ENCODE measurements around the gene HEYL.
"Not testable (repeated sequence)": the region's sequence is repeated elsewhere in the genome, so short reads cannot be mapped to it uniquely, and the experiment has no call there.

Gene HEYL

GRCh38 chr1:39622427-39622826 lies 17.0 kb downstream of the HEYL start:
- H3K4me1 ChIP-seq (ENCODE audit: control insufficient read depth in 5 of 5, insufficient read depth in 5 of 5, low read length in 5 of 5) = peaks cover 6 to 31% (median 26%) of the 10 kb centered on the region in 5 donors
- no peak overlapping the region for H3K4me3 ChIP-seq (ENCODE audit: low read depth in 1 of 5, low read length in 5 of 5)
- H3K9ac ChIP-seq (ENCODE audit: low read length in 5 of 5) = no peak overlapping the region
- H3K9me3 ChIP-seq (ENCODE audit: control insufficient read depth in 5 of 5, low read length in 5 of 5) = peaks cover 0 to 3% (median 0%) of the 10 kb centered on the region in 5 donors
- no peaks in the 10 kb centered on the region for H3K36me3 ChIP-seq (ENCODE audit: control insufficient read depth in 5 of 5, insufficient read depth in 5 of 5, low read length in 5 of 5)
- no peak overlapping the region for H3K27ac ChIP-seq (ENCODE audit: low read depth, low read length)
- H3K27me3 ChIP-seq (ENCODE audit: control insufficient read depth in 5 of 5, insufficient read depth in 4 of 5, low read length in 5 of 5) = peaks cover 0 to 5% (median 0%) of the 10 kb centered on the region in 5 donors

GRCh38 chr1:39620659-39621165 lies 18.7 kb downstream of the HEYL start:
- Histone ChIP-seq H3K4me1 (ENCODE audit: control insufficient read depth in 5 of 5, insufficient read depth in 5 of 5, low read length in 5 of 5) (peaks cover 4 to 25% (median 21%) of the 10 kb centered on the region in 5 donors), H3K4me3 (ENCODE audit: low read depth in 1 of 5, low read length in 5 of 5) (no peak overlapping the region), H3K9me3 (ENCODE audit: control insufficient read depth in 5 of 5, low read length in 5 of 5) (peaks cover 0 to 3% (median 0%) of the 10 kb centered on the region in 5 donors), H3K9ac (ENCODE audit: low read length in 5 of 5) (no peak overlapping the region), H3K27me3 (ENCODE audit: control insufficient read depth in 5 of 5, insufficient read depth in 4 of 5, low read length in 5 of 5) (peaks cover 0 to 5% (median 0%) of the 10 kb centered on the region in 5 donors), H3K36me3 (ENCODE audit: control insufficient read depth in 5 of 5, insufficient read depth in 5 of 5, low read length in 5 of 5) (no peaks in the 10 kb centered on the region), H3K27ac (ENCODE audit: low read depth, low read length) (no peak overlapping the region)

DNA sequence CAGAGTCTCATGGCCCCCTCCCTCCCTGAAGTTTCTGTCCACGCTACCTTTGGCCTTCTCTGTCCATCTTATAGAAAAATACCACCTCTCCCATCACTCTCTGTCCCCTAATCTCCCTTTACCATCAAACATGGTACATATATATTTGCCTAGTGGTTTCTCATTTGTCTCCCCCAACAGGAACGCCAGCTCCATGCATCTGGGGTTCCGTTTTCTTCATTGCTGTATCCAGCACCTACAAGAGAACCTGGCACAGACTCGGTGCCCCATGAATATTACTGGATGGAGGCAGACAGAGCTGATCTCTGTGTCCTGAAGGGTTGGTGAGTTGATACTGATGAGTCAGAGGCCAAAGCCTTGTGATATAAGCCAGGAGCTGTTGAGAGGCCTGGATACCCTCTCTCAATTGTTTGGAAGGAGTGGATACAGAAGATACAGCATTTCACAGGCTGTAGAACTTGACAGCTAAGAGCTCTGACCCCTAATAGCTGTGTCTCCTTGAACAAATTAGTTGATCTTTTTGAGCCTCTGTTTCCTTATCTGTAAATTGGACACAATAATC lies 21.9 kb downstream of the HEYL start:
- H3K36me3 ChIP-seq (ENCODE audit: control insufficient read depth in 5 of 5, insufficient read depth in 5 of 5, low read length in 5 of 5) = no peaks in the 10 kb centered on the region
- peaks cover 0 to 3% (median 0%) of the 10 kb centered on the region in 5 donors for H3K9me3 ChIP-seq (ENCODE audit: control insufficient read depth in 5 of 5, low read length in 5 of 5)
- peaks cover 0 to 4% (median under 1%) of the 10 kb centered on the region in 5 donors for H3K4me1 ChIP-seq (ENCODE audit: control insufficient read depth in 5 of 5, insufficient read depth in 5 of 5, low read length in 5 of 5)
- H3K4me3 ChIP-seq (ENCODE audit: low read depth in 1 of 5, low read length in 5 of 5) = no peak overlapping the region
- H3K9ac ChIP-seq (ENCODE audit: low read length in 5 of 5) = no peak overlapping the region
- H3K27me3 ChIP-seq (ENCODE audit: control insufficient read depth in 5 of 5, insufficient read depth in 4 of 5, low read length in 5 of 5) = peaks cover 0 to 3% (median 0%) of the 10 kb centered on the region in 5 donors
- H3K27ac ChIP-seq (ENCODE audit: low read depth, low read length) = no peak overlapping the region

DNA sequence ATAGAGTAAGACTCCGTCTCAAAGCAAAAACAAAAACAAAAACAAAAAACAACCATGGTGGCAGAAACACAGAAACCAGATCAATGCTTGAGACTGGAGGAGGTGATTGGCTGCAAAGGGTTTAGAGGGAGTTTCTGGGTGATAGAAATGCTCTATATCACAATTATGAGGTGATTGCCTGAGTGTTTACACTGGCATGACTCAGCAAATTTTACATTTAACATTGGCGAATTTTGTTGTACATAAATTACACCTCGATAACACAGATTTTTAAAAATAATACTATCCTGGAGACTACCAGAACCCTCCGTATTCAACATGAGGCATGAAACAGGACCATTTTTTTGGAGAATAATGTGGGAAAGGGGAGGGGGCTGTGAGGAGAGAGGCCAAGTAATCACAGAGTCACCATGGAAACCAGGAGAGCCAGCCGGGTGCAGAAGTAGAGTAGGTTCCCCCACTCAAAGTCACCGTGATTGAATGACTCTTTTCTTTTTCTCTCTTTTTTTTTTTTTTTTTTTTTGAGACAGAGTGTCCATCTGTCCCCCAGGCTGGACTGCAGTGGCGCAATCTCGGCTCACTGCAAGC lies 24.3 kb downstream of the HEYL start:
- Histone ChIP-seq H3K36me3 (ENCODE audit: control insufficient read depth in 5 of 5, insufficient read depth in 5 of 5, low read length in 5 of 5) (no peaks in the 10 kb centered on the region), H3K27ac (ENCODE audit: low read depth, low read length) (no peak overlapping the region), H3K9ac (ENCODE audit: low read length in 5 of 5) (no peak overlapping the region), H3K4me3 (ENCODE audit: low read depth in 1 of 5, low read length in 5 of 5) (no peak overlapping the region), H3K9me3 (ENCODE audit: control insufficient read depth in 5 of 5, low read length in 5 of 5) (no peaks in the 10 kb centered on the region), H3K27me3 (ENCODE audit: control insufficient read depth in 5 of 5, insufficient read depth in 4 of 5, low read length in 5 of 5) (peaks cover 0 to 3% (median 0%) of the 10 kb centered on the region in 5 donors), H3K4me1 (ENCODE audit: control insufficient read depth in 5 of 5, insufficient read depth in 5 of 5, low read length in 5 of 5) (peaks cover 0 to 3% (median under 1%) of the 10 kb centered on the region in 5 donors)

DNA sequence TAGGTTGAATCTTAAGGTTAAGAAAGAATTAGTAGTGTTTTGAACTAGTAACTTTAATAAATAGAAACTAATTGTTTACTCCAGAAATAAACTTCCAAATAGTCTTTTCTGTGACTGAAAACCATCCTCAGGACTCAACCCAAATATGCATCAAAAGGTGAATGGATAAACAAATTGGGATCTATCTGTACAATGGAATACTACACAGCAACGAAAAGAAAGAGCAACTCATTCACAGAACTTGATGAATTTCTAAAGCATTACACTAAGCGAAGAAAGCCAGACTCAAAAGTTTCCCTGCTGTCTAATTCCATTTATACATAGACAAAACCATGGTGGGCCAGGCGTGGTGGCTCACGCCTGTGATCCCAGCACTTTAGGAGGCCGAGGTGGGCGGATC lies 25.0 kb downstream of the HEYL start:
- Histone ChIP-seq H3K27me3 (ENCODE audit: control insufficient read depth in 5 of 5, insufficient read depth in 4 of 5, low read length in 5 of 5) (peaks cover 0 to 3% (median 0%) of the 10 kb centered on the region in 5 donors), H3K9me3 (ENCODE audit: control insufficient read depth in 5 of 5, low read length in 5 of 5) (no peaks in the 10 kb centered on the region), H3K4me1 (ENCODE audit: control insufficient read depth in 5 of 5, insufficient read depth in 5 of 5, low read length in 5 of 5) (peaks cover 0 to 10% (median 7%) of the 10 kb centered on the region in 5 donors), H3K36me3 (ENCODE audit: control insufficient read depth in 5 of 5, insufficient read depth in 5 of 5, low read length in 5 of 5) (no peaks in the 10 kb centered on the region), H3K9ac (ENCODE audit: low read length in 5 of 5) (no peak overlapping the region), H3K4me3 (ENCODE audit: low read depth in 1 of 5, low read length in 5 of 5) (no peak overlapping the region), H3K27ac (ENCODE audit: low read depth, low read length) (no peak overlapping the region)

- no peak overlapping the region for H3K4me3 ChIP-seq (ENCODE audit: low read depth in 1 of 5, low read length in 5 of 5)
- no peaks in the 10 kb centered on the region for H3K36me3 ChIP-seq (ENCODE audit: control insufficient read depth in 5 of 5, insufficient read depth in 5 of 5, low read length in 5 of 5)
- H3K27me3 ChIP-seq (ENCODE audit: control insufficient read depth in 5 of 5, insufficient read depth in 4 of 5, low read length in 5 of 5) = peaks cover 0 to 3% (median 0%) of the 10 kb centered on the region in 5 donors
- H3K4me1 ChIP-seq (ENCODE audit: control insufficient read depth in 5 of 5, insufficient read depth in 5 of 5, low read length in 5 of 5) = peaks cover 0 to 13% (median 9%) of the 10 kb centered on the region in 5 donors
- no peak overlapping the region for H3K9ac ChIP-seq (ENCODE audit: low read length in 5 of 5)
- no peak overlapping the region for H3K27ac ChIP-seq (ENCODE audit: low read depth, low read length)
- no peaks in the 10 kb centered on the region for H3K9me3 ChIP-seq (ENCODE audit: control insufficient read depth in 5 of 5, low read length in 5 of 5)
These were observed 26.2 kb downstream of the HEYL start for GRCh38 chr1:39613250-39613649.

DNA sequence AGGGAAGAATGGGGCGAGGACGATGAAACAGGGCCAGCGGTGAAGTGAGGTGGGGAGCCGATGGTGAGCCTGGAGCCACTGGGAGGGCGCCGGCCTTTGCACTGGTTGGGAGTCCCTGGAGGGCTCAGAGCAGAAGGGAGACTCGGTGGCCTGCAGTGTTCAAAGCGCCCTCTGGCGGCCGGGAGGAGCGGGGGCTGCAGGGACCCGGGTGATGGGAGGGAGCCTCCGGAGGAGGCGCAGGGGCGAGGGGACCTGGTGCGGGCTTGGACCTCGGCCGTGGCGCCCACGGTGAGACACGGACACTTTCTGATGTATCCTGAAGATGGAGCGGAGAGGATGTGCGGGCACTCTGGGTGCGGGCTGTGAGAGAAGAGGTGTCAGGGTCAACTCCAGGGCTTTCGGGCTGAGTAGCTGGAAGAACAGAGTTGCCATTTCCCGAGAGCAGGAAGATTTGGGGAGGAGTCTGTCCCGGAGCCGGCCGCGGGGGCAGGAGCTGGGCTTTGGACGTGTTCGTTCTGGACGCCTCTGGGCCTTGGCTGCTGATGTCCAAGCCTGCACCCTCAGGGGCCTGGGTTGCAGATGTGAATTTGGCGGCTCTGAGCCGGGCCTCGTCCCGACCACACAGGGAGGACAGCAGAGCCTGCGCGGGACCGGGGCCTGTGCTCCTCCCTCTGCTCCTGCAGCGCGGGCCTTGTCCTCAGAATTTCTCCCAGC lies 29.7 kb downstream of the HEYL start:
- Histone ChIP-seq H3K27ac (ENCODE audit: low read depth, low read length) (no peak overlapping the region), H3K27me3 (ENCODE audit: control insufficient read depth in 5 of 5, insufficient read depth in 4 of 5, low read length in 5 of 5) (no peaks in the 10 kb centered on the region), H3K36me3 (ENCODE audit: control insufficient read depth in 5 of 5, insufficient read depth in 5 of 5, low read length in 5 of 5) (no peaks in the 10 kb centered on the region), H3K9me3 (ENCODE audit: control insufficient read depth in 5 of 5, low read length in 5 of 5) (no peaks in the 10 kb centered on the region), H3K4me1 (ENCODE audit: control insufficient read depth in 5 of 5, insufficient read depth in 5 of 5, low read length in 5 of 5) (peaks cover 0 to 13% (median 9%) of the 10 kb centered on the region in 5 donors), H3K4me3 (ENCODE audit: low read depth in 1 of 5, low read length in 5 of 5) (peak overlapping the region in 4 of 5 donors; percentile 22 to 59 (median 42)), H3K9ac (ENCODE audit: low read length in 5 of 5) (peak overlapping the region in 1 of 5 donors; percentile 3)

DNA sequence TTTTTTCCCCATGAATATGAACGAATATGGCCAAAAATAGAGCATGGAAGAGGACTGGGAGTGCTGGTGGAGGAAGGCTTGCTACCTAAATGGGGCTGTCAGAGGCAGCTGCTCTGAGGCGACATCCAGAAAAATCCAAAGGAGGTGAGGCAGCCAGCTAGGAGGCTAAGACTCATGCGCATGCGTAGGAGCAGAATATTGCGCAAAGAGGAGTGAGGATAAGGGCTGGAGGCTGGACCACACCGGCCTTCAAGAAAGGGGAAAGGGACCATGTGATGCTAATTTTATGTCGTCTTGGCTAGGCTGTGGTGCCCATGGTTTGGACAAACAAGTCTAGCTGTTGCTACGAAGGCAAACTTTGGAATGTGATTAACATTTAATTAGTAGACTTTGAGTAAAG lies 30.5 kb downstream of the HEYL start:
- Histone ChIP-seq H3K27me3 (ENCODE audit: control insufficient read depth in 5 of 5, insufficient read depth in 4 of 5, low read length in 5 of 5) (no peaks in the 10 kb centered on the region), H3K36me3 (ENCODE audit: control insufficient read depth in 5 of 5, insufficient read depth in 5 of 5, low read length in 5 of 5) (no peaks in the 10 kb centered on the region), H3K27ac (ENCODE audit: low read depth, low read length) (no peak overlapping the region), H3K9me3 (ENCODE audit: control insufficient read depth in 5 of 5, low read length in 5 of 5) (no peaks in the 10 kb centered on the region), H3K4me1 (ENCODE audit: control insufficient read depth in 5 of 5, insufficient read depth in 5 of 5, low read length in 5 of 5) (peaks cover 0 to 13% (median 9%) of the 10 kb centered on the region in 5 donors), H3K9ac (ENCODE audit: low read length in 5 of 5) (no peak overlapping the region), H3K4me3 (ENCODE audit: low read depth in 1 of 5, low read length in 5 of 5) (no peak overlapping the region)

GRCh38 chr1:39603677-39604076 lies 35.8 kb downstream of the HEYL start:
- not testable (repeated sequence) for H3K9me3 ChIP-seq (ENCODE audit: control insufficient read depth in 5 of 5, low read length in 5 of 5); H3K4me3 ChIP-seq (ENCODE audit: low read depth in 1 of 5, low read length in 5 of 5); H3K36me3 ChIP-seq (ENCODE audit: control insufficient read depth in 5 of 5, insufficient read depth in 5 of 5, low read length in 5 of 5); H3K9ac ChIP-seq (ENCODE audit: low read length in 5 of 5); H3K4me1 ChIP-seq (ENCODE audit: control insufficient read depth in 5 of 5, insufficient read depth in 5 of 5, low read length in 5 of 5); H3K27me3 ChIP-seq (ENCODE audit: control insufficient read depth in 5 of 5, insufficient read depth in 4 of 5, low read length in 5 of 5); H3K27ac ChIP-seq (ENCODE audit: low read depth, low read length)

DNA sequence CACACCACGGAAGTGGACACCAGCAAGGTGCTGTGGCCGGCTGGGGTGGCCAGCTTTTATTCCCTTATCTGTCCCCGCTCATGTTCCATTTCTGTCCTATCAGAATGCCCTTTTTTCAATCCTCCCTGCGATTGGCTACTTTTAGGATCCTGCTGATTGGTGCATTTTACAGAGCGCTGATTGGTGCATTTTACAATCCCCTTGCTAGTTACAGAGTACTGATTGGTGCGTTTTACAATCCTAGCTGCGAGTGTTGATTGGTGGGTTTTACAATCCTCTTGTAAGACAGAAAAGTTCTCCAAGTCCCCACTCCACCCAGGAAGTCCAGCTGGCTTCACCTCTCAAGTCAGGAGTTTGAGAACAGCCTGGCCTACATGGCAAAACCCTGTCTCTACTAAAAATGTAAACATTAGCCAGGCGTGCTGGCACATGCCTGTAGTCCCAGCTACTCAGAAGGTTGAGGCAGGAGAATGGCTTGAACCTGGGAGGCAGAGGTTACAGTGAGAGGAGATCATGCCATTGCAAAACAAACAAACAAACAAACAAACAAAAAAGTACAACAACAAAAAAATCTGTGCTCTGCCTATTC lies 37.7 kb downstream of the HEYL start:
- H3K27ac ChIP-seq (ENCODE audit: low read depth, low read length); H3K27me3 ChIP-seq (ENCODE audit: control insufficient read depth in 5 of 5, insufficient read depth in 4 of 5, low read length in 5 of 5); H3K4me3 ChIP-seq (ENCODE audit: low read depth in 1 of 5, low read length in 5 of 5); H3K36me3 ChIP-seq (ENCODE audit: control insufficient read depth in 5 of 5, insufficient read depth in 5 of 5, low read length in 5 of 5); H3K9ac ChIP-seq (ENCODE audit: low read length in 5 of 5); H3K4me1 ChIP-seq (ENCODE audit: control insufficient read depth in 5 of 5, insufficient read depth in 5 of 5, low read length in 5 of 5); H3K9me3 ChIP-seq (ENCODE audit: control insufficient read depth in 5 of 5, low read length in 5 of 5): not testable (repeated sequence)

Data from subcutaneous abdominal adipose tissue (tissue), 5 donors.